Lower lobe of right lung (tissue), 2 donors: ENCODE data around the gene MTHFD1L. TPM values are rescaled to one million over a fixed set of nuclear protein-coding genes. Genes with fewer than 3 reads are reported as not detected.

Experiments used
- ATAC-seq, 2 donors: fragments of 200-7000 bp; cut with Tn5 transposase; one replicate each; pipeline ENCODE4 v1.9.1; 2020 to 2022; ENCODE audit warnings: mild to moderate bottlenecking in 2 of 2, moderate library complexity in 2 of 2
- DNase-seq: peaks from one replicate; pipeline ENCODE4 v3.0.0-alpha.2; 2020
- H3K27ac ChIP-seq: fragments of 200-600 bp; one replicate; pipeline ENCODE4 v1.8.0; 2022
- H3K27me3 ChIP-seq: fragments of 200-600 bp; one replicate; pipeline ENCODE4 v1.8.0; 2022; ENCODE audit warnings: low read depth
- H3K36me3 ChIP-seq: fragments of 200-600 bp; one replicate; pipeline ENCODE4 v1.8.0; 2022; ENCODE audit warnings: mild to moderate bottlenecking
- H3K4me1 ChIP-seq: fragments of 200-600 bp; one replicate; pipeline ENCODE4 v1.8.0; 2022
- H3K4me3 ChIP-seq: fragments of 200-600 bp; one replicate; pipeline ENCODE4 v1.8.0; 2022; ENCODE audit warnings: mild to moderate bottlenecking
- H3K9me3 ChIP-seq: fragments of 200-600 bp; one replicate; pipeline ENCODE4 v1.8.0; 2022
- CTCF ChIP-seq: fragments of 200-600 bp; IDR thresholded peaks from one replicate; pipeline ENCODE4 v1.8.0; 2022; ENCODE audit warnings: antibody characterized with exemption, mild to moderate bottlenecking
- intact Hi-C: fragments of 100-400 bp; cut with DNase I; formaldehyde crosslinking; loops from one replicate; pipeline ENCODE4 v1.11.0; 2022
- total RNA-seq: library from RNA; stranded (reverse); fragmentation: NEBNext Ultra II Directional; extraction: Animal tissue kit (Norgen Biotek cat#: 25700); gene quantifications from one replicate; pipeline ENCODE4 v1.2.1, GENCODE V29; 2021
- donor health status: DM: no; HTN: yes; CAD: no; lungs with severe emphysema.

MTHFD1L gene
- total RNA-seq, 1 donor from 2014 or later: 22.1 TPM

- no peak overlapping the region for H3K27ac ChIP-seq
- no peak for DNase-seq
- no peaks in the 10 kb centered on the region for H3K36me3 ChIP-seq
These were observed 2.1 kb upstream of the MTHFD1L start for GRCh38 chr6:150863213-150863928.

GRCh38 chr6:150865043-150865405 lies 478 bp upstream of the MTHFD1L start:
- Histone ChIP-seq H3K4me1 (peaks cover 14% of the 10 kb centered on the region), H3K27me3 (no peaks in the 10 kb centered on the region), H3K4me3 (peak overlapping the region; percentile 89), H3K36me3 (no peaks in the 10 kb centered on the region), H3K9me3 (no peaks in the 10 kb centered on the region), H3K27ac (peak overlapping the region; percentile 91)
- ATAC-seq (no peak), DNase-seq (no peak)
- intact Hi-C loops: no loop called here
- TF ChIP-seq CTCF: no peak

More at GRCh38 chr6:150863213-150863928, 2.1 kb upstream of the MTHFD1L start:
- intact Hi-C loops: no loop called here
- H3K4me1 ChIP-seq: peaks cover 14% of the 10 kb centered on the region
- no peak for TF ChIP-seq CTCF
- H3K9me3 ChIP-seq: no peaks in the 10 kb centered on the region
- no peak overlapping the region for H3K4me3 ChIP-seq
- no peak for ATAC-seq
- H3K27me3 ChIP-seq: no peaks in the 10 kb centered on the region

GRCh38 chr6:150866147-150866990 lies 867 bp downstream of the MTHFD1L start:
- Histone ChIP-seq H3K4me1 (peaks cover 14% of the 10 kb centered on the region), H3K9me3 (no peaks in the 10 kb centered on the region), H3K36me3 (no peaks in the 10 kb centered on the region), H3K27me3 (no peaks in the 10 kb centered on the region), H3K4me3 (peak overlapping the region; percentile 89), H3K27ac (peak overlapping the region; percentile 91)
- intact Hi-C loops: no loop called here
- DNase-seq (peak; percentile 87), ATAC-seq (peak; percentile 92 to 93)
- no peak for TF ChIP-seq CTCF

GRCh38 chr6:150866991-150867501 lies 1.5 kb downstream of the MTHFD1L start:
- intact Hi-C loops: no loop called here
- ATAC-seq (no peak), DNase-seq (no peak)
- Histone ChIP-seq H3K27me3 (no peaks in the 10 kb centered on the region), H3K36me3 (no peaks in the 10 kb centered on the region), H3K4me3 (peak overlapping the region; percentile 89), H3K27ac (peak overlapping the region; percentile 91), H3K9me3 (no peaks in the 10 kb centered on the region), H3K4me1 (peaks cover 14% of the 10 kb centered on the region)
- no peak for TF ChIP-seq CTCF

GRCh38 chr6:150868759-150869158 lies 3.3 kb downstream of the MTHFD1L start:
- ATAC-seq (no peak), DNase-seq (no peak)
- TF ChIP-seq CTCF: no peak
- intact Hi-C loops: no loop called here
- Histone ChIP-seq H3K36me3 (no peaks in the 10 kb centered on the region), H3K4me1 (peaks cover 14% of the 10 kb centered on the region), H3K4me3 (no peak overlapping the region), H3K9me3 (no peaks in the 10 kb centered on the region), H3K27ac (no peak overlapping the region), H3K27me3 (no peaks in the 10 kb centered on the region)
